Stimulated activated CD8-positive, alpha-beta memory T cell treated with anti-CD3 and anti-CD28 coated beads, Interleukin-15, amount 100 ng/mL, for 24 hours (primary cell): ENCODE measurements around the gene THAP10.

ENCODE experiments used
- DNase-seq: peaks from one replicate; pipeline ENCODE4 v3.0.0-alpha.2; 2020; ENCODE audit warnings: low read depth

Gene THAP10

GRCh38 chr15:70853973-70854665 is 38.1 kb downstream of the THAP10 start, which contains the start of gene LARP6:
Gene LARP6, minus strand, starts transcription at chr15:70854157. Its CDS starts 69 bp downstream, at chr15:70854088.
- DNase-seq: no peak

- DNase-seq: no peak
These were observed 38.8 kb downstream of the THAP10 start for GRCh38 chr15:70853318-70853972.

- DNase-seq: no peak
These were observed 39.5 kb downstream of the THAP10 start for GRCh38 chr15:70852501-70853317.

- no peak for DNase-seq
These were observed 40.3 kb downstream of the THAP10 start for GRCh38 chr15:70851889-70852288.

- DNase-seq: no peak
These were observed 46.5 kb downstream of the THAP10 start for GRCh38 chr15:70845602-70846360.

- DNase-seq: no peak
These were observed 54.8 kb downstream of the THAP10 start for GRCh38 chr15:70837476-70837875.

- no peak for DNase-seq
These were observed 56.4 kb downstream of the THAP10 start for GRCh38 chr15:70835841-70836240.

GRCh38 chr15:70835415-70835814 is 56.8 kb downstream of the THAP10 start:
- no peak for DNase-seq

GRCh38 chr15:70834999-70835398 is 57.2 kb downstream of the THAP10 start:
- DNase-seq: no peak

- DNase-seq: no peak
These were observed 58.1 kb downstream of the THAP10 start for GRCh38 chr15:70833861-70834765.

- no peak for DNase-seq
These were observed 58.8 kb downstream of the THAP10 start for GRCh38 chr15:70833422-70833821.

GRCh38 chr15:70832176-70832575 is 60.1 kb downstream of the THAP10 start:
- DNase-seq: no peak
